AG09309 (cell line): ENCODE data around the gene ATG9A.
A peak's percentile ranks its signal among the peaks of the same experiment; 100 is the strongest.

Experiments used
- DNase-seq: peaks from one replicate; pipeline ENCODE4 v3.0.0-alpha.2; 2010; ENCODE audit warnings: low read depth
- H3K4me3 ChIP-seq: 2 replicates; pipeline ENCODE4 v1.5.1; 2011; ENCODE audit warnings: mild to moderate bottlenecking, low read depth, low read length, moderate library complexity; ENCODE audit not compliant: control insufficient read depth
- TF ChIP-seq, protein P1 (sequence below): IDR thresholded peaks from 2 replicates; pipeline ENCODE4 v1.5.1; 2011; ENCODE audit warnings: mild to moderate bottlenecking, low read depth, low read length, inconsistent platforms; ENCODE audit not compliant: insufficient read depth, control insufficient read depth; ENCODE audit errors: missing control alignments

ATG9A gene

DNA sequence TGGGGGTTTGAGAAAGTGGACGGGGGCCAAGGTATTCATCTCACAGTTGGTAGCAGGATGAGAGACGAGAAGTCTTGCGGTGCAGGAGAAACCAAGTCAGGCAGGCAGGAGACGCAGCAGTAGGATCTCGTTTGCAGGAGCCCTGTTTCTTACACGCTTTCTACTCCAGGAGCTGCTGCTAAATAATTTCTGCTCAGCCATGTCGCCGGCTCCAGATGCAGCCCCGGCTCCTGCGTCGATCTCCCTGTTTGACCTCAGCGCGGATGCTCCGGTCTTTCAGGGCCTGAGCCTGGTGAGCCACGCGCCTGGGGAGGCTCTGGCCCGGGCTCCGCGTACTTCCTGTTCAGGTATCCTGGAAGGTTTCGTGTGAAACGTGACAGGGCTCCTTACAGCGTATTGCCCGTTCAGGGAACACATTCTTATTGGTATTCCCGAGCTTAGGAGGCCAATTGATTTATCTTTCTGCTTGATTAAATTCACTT, 664 bp upstream of the ATG9A start:
- TF ChIP-seq, protein P1, sequence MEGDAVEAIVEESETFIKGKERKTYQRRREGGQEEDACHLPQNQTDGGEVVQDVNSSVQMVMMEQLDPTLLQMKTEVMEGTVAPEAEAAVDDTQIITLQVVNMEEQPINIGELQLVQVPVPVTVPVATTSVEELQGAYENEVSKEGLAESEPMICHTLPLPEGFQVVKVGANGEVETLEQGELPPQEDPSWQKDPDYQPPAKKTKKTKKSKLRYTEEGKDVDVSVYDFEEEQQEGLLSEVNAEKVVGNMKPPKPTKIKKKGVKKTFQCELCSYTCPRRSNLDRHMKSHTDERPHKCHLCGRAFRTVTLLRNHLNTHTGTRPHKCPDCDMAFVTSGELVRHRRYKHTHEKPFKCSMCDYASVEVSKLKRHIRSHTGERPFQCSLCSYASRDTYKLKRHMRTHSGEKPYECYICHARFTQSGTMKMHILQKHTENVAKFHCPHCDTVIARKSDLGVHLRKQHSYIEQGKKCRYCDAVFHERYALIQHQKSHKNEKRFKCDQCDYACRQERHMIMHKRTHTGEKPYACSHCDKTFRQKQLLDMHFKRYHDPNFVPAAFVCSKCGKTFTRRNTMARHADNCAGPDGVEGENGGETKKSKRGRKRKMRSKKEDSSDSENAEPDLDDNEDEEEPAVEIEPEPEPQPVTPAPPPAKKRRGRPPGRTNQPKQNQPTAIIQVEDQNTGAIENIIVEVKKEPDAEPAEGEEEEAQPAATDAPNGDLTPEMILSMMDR = no peak
- no peak for DNase-seq
- H3K4me3 ChIP-seq = peak overlapping the region; percentile 86

GRCh38 chr2:219228911-219229304, 528 bp downstream of the ATG9A start:
- TF ChIP-seq, protein P1 = no peak
- H3K4me3 ChIP-seq = peak overlapping the region; percentile 86
- DNase-seq = no peak

DNA sequence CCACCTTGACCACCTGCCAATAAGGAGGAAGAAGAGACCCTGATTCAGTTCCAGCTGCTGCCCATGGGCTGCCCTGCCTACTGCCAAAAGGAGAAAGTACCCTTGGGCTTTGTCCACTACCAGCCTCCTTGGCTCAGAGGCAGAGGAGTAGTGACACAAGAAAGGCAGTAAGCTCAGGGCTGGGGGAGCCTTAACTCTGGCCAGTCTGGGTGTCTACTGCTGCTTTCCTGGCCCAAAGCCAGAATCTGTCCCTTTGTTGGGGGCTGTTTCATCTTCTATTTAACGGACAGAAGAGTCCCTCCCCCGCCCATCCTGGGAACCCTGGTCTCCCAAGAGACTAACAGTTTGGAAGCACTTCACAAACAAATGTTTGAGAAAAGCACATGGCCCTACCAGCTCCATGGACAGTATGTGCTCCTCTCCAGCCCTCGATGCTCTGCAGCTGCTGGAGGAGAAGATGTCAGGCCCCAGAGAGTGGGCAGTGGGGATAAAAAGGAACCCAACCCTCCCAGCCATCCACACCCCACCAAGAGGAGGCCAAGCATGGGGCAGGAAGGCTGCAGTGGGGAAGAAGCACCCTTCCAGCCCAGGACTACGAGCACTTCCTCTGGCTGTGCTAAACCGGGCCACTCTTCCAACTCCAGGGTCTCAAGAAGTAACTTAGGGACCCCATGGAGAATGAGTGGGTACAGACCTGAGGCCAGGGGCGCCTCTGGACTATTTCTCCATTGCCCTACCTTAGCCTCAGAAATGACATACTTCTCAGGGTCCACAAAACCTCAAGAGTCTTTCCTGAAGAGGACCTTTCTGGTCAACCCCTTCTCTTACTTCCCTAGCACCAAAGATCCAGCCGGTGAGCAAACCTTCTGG, 1.2 kb downstream of the ATG9A start:
- TF ChIP-seq, protein P1 = no peak
- DNase-seq = no peak

GRCh38 chr2:219225350-219225749, 4.1 kb downstream of the ATG9A start:
- no peak overlapping the region for H3K4me3 ChIP-seq
- TF ChIP-seq, protein P1 = no peak
- no peak for DNase-seq

More for the DNA sequence above, 1.2 kb downstream of the ATG9A start:
- peak overlapping the region; percentile 86 for H3K4me3 ChIP-seq

GRCh38 chr2:219223831-219224610, 5.4 kb downstream of the ATG9A start:
- no peak overlapping the region for H3K4me3 ChIP-seq
- TF ChIP-seq, protein P1 = no peak
- no peak for DNase-seq

GRCh38 chr2:219221957-219222518, 7.4 kb downstream of the ATG9A start:
- TF ChIP-seq, protein P1 = no peak
- H3K4me3 ChIP-seq = no peak overlapping the region
- no peak for DNase-seq
